Thyroid gland (tissue), 4 donors: Measurements from ENCODE around the gene EXOC3L1. TPM values are rescaled to one million over a fixed set of nuclear protein-coding genes. Genes with fewer than 3 reads are reported as not detected.

Experiments used
- DNase-seq, 2 donors: peaks; one replicate each; pipeline ENCODE4 v3.0.0-alpha.2; 2019
- H3K27ac ChIP-seq, 3 donors: fragments of 200-600 bp; sonication (generic); 1 replicate in 2 of 3; 2 replicates in 1 of 3; pipeline ENCODE4 v1.5.1; 2016 to 2019; ENCODE audit warnings: mild to moderate bottlenecking in 1 of 3, moderate library complexity in 1 of 3
- H3K27me3 ChIP-seq: fragments of 200-600 bp; sonication (generic); one replicate; pipeline ENCODE4 v1.5.1; 2019
- H3K36me3 ChIP-seq, 2 donors: fragments of 200-600 bp; sonication (generic); one replicate each; pipeline ENCODE4 v1.5.1; 2016 to 2019
- H3K4me1 ChIP-seq, 2 donors: fragments of 200-600 bp; sonication (generic); one replicate each; pipeline ENCODE4 v1.5.1; 2017 to 2019
- H3K4me3 ChIP-seq, 3 donors: fragments of 200-600 bp; sonication (generic); replicated peaks in 1 of 3; 1 replicate in 2 of 3; 2 replicates in 1 of 3; pipeline ENCODE4 v1.5.1; 2016; ENCODE audit warnings: mild to moderate bottlenecking in 1 of 3
- H3K9me3 ChIP-seq: fragments of 200-600 bp; sonication (generic); one replicate; pipeline ENCODE4 v1.5.1; 2017
- CTCF ChIP-seq, 6 experiments: fragments of 200-600 bp in 3 of 6; fragments of 450-650 bp in 3 of 6; sonication (generic) in 3 of 6; IDR thresholded peaks; one replicate each; pipeline ENCODE4 v1.5.1; 2016 to 2019; ENCODE audit warnings: antibody characterized with exemption in 6 of 6, mild to moderate bottlenecking in 2 of 6, inconsistent platforms in 1 of 6, moderate library complexity in 1 of 6
- POLR2A ChIP-seq, 2 donors: fragments of 450-650 bp; IDR thresholded peaks; one replicate each; pipeline ENCODE4 v1.6.1; 2017; ENCODE audit warnings: antibody characterized with exemption in 2 of 2, mild to moderate bottlenecking in 2 of 2, moderate library complexity in 1 of 2
- WGBS, 2 donors: methylation state at CpG; one replicate each; pipeline ENCODE4 v1.1.5; 2017; 5-methylcytosine and 5-hydroxymethylcytosine counted together
- intact Hi-C: fragments of 100-400 bp; cut with DNase I; formaldehyde crosslinking; loops from one replicate; pipeline ENCODE4 v1.15.1; 2023
- total RNA-seq, 4 donors: library from RNA; depleted of rRNA; stranded (reverse); fragments of >200 nt; gene quantifications; one replicate each; pipeline ENCODE4 v1.2.3, GENCODE V29; 2016

The EXOC3L1 gene
- total RNA-seq, 4 donors from 2014 or later: 5.9 to 8.6 (median 7.6) TPM

- Histone ChIP-seq H3K4me3 (no peak overlapping the region), H3K27me3 (no peaks in the 10 kb centered on the region), H3K36me3 (no peaks in the 10 kb centered on the region), H3K27ac (peak overlapping the region in 2 of 3 donors; percentile 43 to 51), H3K9me3 (no peaks in the 10 kb centered on the region), H3K4me1 (no peaks in the 10 kb centered on the region)
- 70 to 73% methylated on average over 18 of the region's 18 CpGs for WGBS, 2 donors
- no peak for DNase-seq
- intact Hi-C loops: no loop called here
- TF ChIP-seq CTCF (IDR thresholded peaks at IDR 0.05) (no peak), POLR2A (IDR thresholded peaks at IDR 0.05) (no peak)
These were observed 26.9 kb upstream of the EXOC3L1 start for GRCh38 chr16:67216612-67217490.

GRCh38 chr16:67215706-67216105, 25.8 kb upstream of the EXOC3L1 start:
- Histone ChIP-seq H3K36me3 (no peaks in the 10 kb centered on the region), H3K4me3 (no peak overlapping the region), H3K9me3 (no peaks in the 10 kb centered on the region), H3K27ac (no peak overlapping the region), H3K27me3 (no peaks in the 10 kb centered on the region), H3K4me1 (no peaks in the 10 kb centered on the region)
- no peak for TF ChIP-seq POLR2A (IDR thresholded peaks at IDR 0.05)
- TF ChIP-seq CTCF (IDR thresholded peaks at IDR 0.05): no peak
- 63 to 69% methylated on average over 5 of the region's 5 CpGs for WGBS, 2 donors
- intact Hi-C loops: no loop called here
- no peak for DNase-seq

- Histone ChIP-seq H3K27ac (no peak overlapping the region), H3K36me3 (no peaks in the 10 kb centered on the region)
These were observed 23.5 kb upstream of the EXOC3L1 start for GRCh38 chr16:67213197-67214019.

GRCh38 chr16:67212766-67213165, 22.8 kb upstream of the EXOC3L1 start:
- H3K4me3 ChIP-seq: no peak overlapping the region
- TF ChIP-seq CTCF (IDR thresholded peaks at IDR 0.05): no peak
- no peak for TF ChIP-seq POLR2A (IDR thresholded peaks at IDR 0.05)
- no peaks in the 10 kb centered on the region for H3K27me3 ChIP-seq
- DNase-seq: no peak
- intact Hi-C loops: no loop called here
- H3K36me3 ChIP-seq: no peaks in the 10 kb centered on the region
- H3K27ac ChIP-seq: no peak overlapping the region
- no peaks in the 10 kb centered on the region for H3K9me3 ChIP-seq
- H3K4me1 ChIP-seq: no peaks in the 10 kb centered on the region

More at GRCh38 chr16:67213197-67214019, 23.5 kb upstream of the EXOC3L1 start:
- Histone ChIP-seq H3K4me1 (no peaks in the 10 kb centered on the region), H3K27me3 (no peaks in the 10 kb centered on the region), H3K9me3 (no peaks in the 10 kb centered on the region), H3K4me3 (no peak overlapping the region)
- intact Hi-C loops: no loop called here
- TF ChIP-seq POLR2A (IDR thresholded peaks at IDR 0.05): no peak
- TF ChIP-seq CTCF (IDR thresholded peaks at IDR 0.05): no peak
- 76 to 77% methylated on average over 7 to 8 of the region's 8 CpGs for WGBS, 2 donors
- DNase-seq: peak in 1 of 2 donors; percentile 33

GRCh38 chr16:67211674-67212073, 21.7 kb upstream of the EXOC3L1 start:
- Histone ChIP-seq H3K4me1 (no peaks in the 10 kb centered on the region), H3K4me3 (no peak overlapping the region), H3K27ac (no peak overlapping the region), H3K9me3 (no peaks in the 10 kb centered on the region), H3K36me3 (no peaks in the 10 kb centered on the region), H3K27me3 (no peaks in the 10 kb centered on the region)
- WGBS, 2 donors: 82 to 93% methylated on average over 7 of the region's 7 CpGs
- no peak for DNase-seq
- intact Hi-C loops: no loop called here
- no peak for TF ChIP-seq CTCF (IDR thresholded peaks at IDR 0.05)
- TF ChIP-seq POLR2A (IDR thresholded peaks at IDR 0.05): no peak
